ENCODE measurements around the gene CRHR2.

The CRHR2 gene

GRCh38 chr7:30681331-30681797, 892 bp downstream of the CRHR2 start:
- DNase-seq (ENCODE audit: low read depth, low spot score) = no peak

GRCh38 chr7:30679664-30680063, 2.6 kb downstream of the CRHR2 start:
- no peak for DNase-seq (ENCODE audit: low read depth, low spot score)

- DNase-seq (ENCODE audit: low read depth, low spot score) = no peak
These were observed 3.5 kb downstream of the CRHR2 start for GRCh38 chr7:30678805-30679204.

- DNase-seq (ENCODE audit: low read depth, low spot score) = no peak
These were observed 7.4 kb downstream of the CRHR2 start for GRCh38 chr7:30674876-30675275.

GRCh38 chr7:30674420-30674819, 7.8 kb downstream of the CRHR2 start:
- DNase-seq (ENCODE audit: low read depth, low spot score) = no peak

- DNase-seq (ENCODE audit: low read depth, low spot score) = peak; percentile 23
These were observed 10.3 kb downstream of the CRHR2 start for GRCh38 chr7:30671793-30672465.

- DNase-seq (ENCODE audit: low read depth, low spot score) = no peak
These were observed 14.2 kb downstream of the CRHR2 start for GRCh38 chr7:30668102-30668501.

- DNase-seq (ENCODE audit: low read depth, low spot score) = no peak
These were observed 15.1 kb downstream of the CRHR2 start for GRCh38 chr7:30667172-30667571.

- no peak for DNase-seq (ENCODE audit: low read depth, low spot score)
These were observed 16.8 kb downstream of the CRHR2 start for GRCh38 chr7:30665449-30665848.

GRCh38 chr7:30665043-30665442, 17.2 kb downstream of the CRHR2 start:
- DNase-seq (ENCODE audit: low read depth, low spot score) = no peak

- DNase-seq (ENCODE audit: low read depth, low spot score) = no peak
These were observed 17.9 kb downstream of the CRHR2 start for GRCh38 chr7:30664184-30664885.

- DNase-seq (ENCODE audit: low read depth, low spot score) = no peak
These were observed 18.8 kb downstream of the CRHR2 start for GRCh38 chr7:30663414-30663813.

- no peak for DNase-seq (ENCODE audit: low read depth, low spot score)
These were observed 19.8 kb downstream of the CRHR2 start for GRCh38 chr7:30662431-30662939.

- DNase-seq (ENCODE audit: low read depth, low spot score) = no peak
These were observed 20.3 kb downstream of the CRHR2 start for GRCh38 chr7:30661926-30662325.

GRCh38 chr7:30660331-30661255, 21.7 kb downstream of the CRHR2 start:
- DNase-seq (ENCODE audit: low read depth, low spot score) = no peak

- DNase-seq (ENCODE audit: low read depth, low spot score) = no peak
These were observed 22.9 kb downstream of the CRHR2 start for GRCh38 chr7:30659312-30659711.

GRCh38 chr7:30658479-30659074, 23.7 kb downstream of the CRHR2 start:
- DNase-seq (ENCODE audit: low read depth, low spot score) = no peak

GRCh38 chr7:30657131-30657530, 25.1 kb downstream of the CRHR2 start:
- DNase-seq (ENCODE audit: low read depth, low spot score) = no peak

GRCh38 chr7:30656006-30656957, 26.0 kb downstream of the CRHR2 start:
- no peak for DNase-seq (ENCODE audit: low read depth, low spot score)
